Measurements from ENCODE around the gene FAAP24.
"Not testable (repeated sequence)": the region's sequence is repeated elsewhere in the genome, so short reads cannot be mapped to it uniquely, and the experiment has no call there.

GRCh38 chr19:32982488-32982887 is 10.4 kb downstream of the FAAP24 start:
- TF ChIP-seq CTCF (IDR thresholded peaks at IDR 0.05; ENCODE audit: insufficient read depth, low read depth, low read length); EZH2 (IDR thresholded peaks at IDR 0.05; ENCODE audit: insufficient read depth, low read length): not testable (repeated sequence)
